Hematopoietic multipotent progenitor cell treated with erythropoietin and hydrocortisone succinate and interleukin-3 and kit ligand, for 17 days (in vitro differentiated cells): ENCODE measurements around the gene GNA12.

Experiments
- DNase-seq: peaks from one replicate; pipeline ENCODE4 v3.0.0-alpha.2; 2015; ENCODE audit warnings: low spot score

The GNA12 gene

DNA sequence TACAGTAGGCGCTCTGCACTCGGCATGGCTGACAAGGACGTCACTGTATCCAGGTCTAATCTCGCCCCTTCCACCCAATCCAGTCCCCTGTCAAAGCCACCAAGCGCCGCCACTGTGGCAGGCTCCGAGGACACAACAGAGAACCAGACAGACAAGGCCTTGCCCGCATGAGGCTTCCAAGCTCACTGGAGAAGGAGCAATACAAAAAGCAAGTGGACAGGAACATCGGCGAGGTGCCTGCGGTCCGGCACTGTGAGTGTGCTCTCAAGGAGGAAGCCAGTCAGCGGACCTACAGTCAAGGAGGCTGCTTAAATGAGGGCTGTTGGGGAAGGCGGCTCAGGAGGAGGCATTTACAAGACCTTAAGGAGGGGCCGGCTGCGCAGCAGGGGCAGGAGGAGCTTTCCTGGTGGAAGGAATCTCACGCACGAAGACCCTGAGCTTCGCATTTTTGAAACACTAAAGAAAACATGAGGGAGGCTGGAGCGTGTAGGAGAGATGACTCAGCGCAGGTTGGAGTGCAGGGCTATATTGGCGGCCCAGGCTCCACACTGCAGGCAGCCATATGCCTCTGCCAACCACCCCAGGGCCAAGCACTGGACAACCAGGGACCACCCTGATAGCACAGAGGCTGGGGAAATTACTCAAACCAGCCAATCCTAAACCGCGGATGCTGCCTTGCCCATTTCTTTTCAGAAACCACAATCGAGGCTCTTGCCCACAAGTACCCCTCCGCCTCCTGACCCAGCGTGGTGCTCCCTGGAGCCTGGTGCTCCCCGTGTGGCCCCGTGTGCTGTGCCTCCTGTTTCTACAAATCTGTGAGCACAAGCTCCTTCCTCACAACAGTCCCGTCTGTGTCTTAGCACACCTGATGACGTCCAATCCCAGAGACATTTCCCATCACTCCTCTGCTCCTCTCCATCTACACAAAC is 28.9 kb downstream of the GNA12 start:
- no peak for DNase-seq

DNA sequence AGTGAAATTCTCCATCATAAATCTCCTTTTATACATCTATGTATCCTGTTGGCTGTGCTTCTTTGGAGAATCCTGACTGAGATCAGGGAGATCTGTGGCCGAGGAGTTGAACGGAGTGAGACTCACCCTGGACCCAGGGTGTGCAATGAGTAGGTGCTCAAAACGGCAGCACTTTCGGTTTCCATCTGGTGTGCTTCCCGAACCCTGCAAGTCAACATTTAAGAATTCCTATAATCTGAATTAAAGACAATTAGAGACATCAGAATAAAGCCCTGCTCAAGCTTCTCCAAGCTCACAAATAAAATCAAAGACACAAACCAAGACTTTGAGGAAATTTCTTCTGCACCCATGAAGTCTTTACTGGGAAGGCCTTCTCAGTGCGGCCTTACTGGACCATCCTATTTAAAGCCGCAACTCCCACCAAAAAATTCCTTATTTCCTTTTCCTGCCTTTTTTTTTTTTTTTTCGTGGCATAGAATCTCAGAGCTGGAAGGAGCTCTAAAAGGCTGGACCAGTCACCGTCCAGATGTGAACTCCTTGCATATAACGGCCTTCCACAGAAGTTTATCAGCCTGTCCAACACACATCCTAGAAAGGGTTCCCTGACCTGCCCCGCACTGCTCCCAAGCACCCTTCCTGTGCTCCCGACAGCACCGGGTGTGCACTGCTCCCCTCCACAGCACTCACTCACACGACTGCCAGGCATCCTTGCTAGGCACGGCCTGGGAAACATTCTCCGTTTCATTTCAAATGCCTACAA is 29.7 kb downstream of the GNA12 start:
- no peak for DNase-seq

DNA sequence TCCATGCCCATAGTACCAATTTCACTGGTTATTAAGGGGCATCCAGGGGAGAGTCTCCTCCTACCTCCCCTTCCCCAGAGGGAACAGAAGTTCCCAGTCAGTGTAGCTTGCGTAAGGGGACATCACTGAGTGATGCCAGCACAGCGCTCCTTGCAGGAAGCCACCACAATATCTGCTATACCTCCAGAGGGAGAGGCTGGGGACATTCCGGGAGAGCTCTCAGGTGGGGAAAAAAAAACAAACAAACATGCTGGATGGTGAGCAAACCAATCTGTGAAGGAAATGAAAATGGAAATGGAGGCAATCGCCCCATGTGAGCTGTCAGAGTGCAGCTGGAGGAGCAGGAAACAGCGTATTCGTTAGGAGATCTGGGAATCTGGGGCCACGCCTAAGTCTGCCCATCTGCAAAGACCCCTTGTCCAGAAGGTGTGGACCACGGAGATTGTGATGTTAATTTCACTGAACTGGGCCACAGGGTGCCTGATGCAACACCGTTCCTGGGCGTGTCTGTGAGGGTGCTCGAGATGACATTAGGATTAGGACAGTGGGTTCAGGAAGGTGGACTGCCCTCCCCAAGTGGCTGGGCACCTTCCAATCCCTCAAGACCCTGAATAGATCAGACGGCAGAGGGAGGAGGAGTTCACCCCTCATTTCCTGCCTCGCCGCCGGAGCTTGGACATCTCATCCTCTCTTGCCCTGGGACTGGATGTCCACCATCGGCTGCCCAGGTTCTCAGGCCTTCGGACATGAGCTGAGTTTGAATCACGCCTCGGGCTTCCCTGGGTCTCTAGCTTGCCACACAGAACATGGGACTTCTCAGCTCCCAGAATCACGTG is 30.5 kb downstream of the GNA12 start:
- DNase-seq, result no peak

- no peak for DNase-seq
Observed at GRCh38 chr7:2812831-2813230, 31.3 kb downstream of the GNA12 start.

- no peak for DNase-seq
Observed at GRCh38 chr7:2812114-2812487, 32.0 kb downstream of the GNA12 start.

DNA sequence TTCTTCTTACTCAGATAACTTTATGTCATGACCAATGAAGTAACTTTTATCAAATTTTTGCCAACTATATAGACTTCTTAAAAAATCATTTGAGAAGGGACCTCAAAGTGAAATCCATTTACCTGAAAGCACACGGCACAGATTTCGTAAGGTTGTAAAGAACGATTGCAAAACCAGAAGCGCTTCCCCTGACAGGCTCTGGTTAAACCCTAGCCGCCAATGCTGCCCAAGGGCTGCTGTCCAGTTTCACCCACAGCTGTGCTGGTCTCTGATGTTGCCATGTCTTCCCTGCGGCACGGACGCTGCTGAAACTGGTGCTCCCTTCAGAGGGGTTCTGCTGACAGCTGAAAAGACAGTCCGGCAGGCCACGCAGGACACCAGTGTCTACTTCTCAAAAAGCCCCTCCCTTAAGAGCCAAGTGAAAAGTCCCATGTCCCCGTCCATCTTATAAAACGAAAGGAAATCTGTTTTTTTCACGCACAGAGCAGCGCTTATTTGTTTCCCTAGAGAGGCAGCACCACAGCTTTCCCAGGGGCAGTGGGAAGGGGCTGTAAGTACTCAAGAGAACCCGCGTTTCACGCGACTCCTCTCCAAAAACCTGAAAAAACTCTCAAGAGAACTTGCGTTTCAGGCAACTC is 32.5 kb downstream of the GNA12 start:
- no peak for DNase-seq

DNA sequence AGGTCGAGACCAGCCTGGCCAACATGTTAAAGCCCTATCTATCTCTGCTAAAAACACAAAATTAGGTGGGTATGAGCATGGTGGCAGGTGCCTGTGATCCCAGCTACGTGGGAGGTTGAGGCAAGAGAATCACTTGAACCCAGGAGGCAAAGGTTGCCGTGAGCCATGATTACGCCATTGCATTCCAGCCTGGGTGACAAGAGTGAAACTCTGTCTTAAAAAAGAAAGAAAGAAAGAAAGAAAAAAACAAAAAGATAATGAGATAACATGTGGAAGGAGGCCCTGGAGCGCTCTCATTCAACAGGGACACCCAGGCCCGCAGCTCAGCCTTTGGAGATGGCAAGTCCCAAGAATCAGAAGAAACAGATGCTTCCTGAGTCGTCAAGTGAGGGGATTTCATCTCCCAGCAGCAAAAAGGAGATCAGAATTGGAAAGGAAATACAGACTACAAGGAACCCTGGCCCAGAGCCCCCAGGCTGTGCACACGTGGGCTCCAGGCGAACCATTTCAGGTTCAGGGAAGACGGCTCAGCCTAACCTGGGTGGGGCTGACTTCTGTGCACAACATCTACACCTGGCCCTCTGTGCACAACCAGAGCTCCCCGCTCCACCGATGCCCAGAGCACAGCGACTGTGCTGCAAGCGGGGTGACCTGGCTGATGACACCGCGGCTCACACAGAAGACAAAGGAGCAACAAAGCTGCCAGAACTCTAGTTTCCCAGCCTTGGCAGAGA is 33.3 kb downstream of the GNA12 start:
- DNase-seq, result no peak

DNA sequence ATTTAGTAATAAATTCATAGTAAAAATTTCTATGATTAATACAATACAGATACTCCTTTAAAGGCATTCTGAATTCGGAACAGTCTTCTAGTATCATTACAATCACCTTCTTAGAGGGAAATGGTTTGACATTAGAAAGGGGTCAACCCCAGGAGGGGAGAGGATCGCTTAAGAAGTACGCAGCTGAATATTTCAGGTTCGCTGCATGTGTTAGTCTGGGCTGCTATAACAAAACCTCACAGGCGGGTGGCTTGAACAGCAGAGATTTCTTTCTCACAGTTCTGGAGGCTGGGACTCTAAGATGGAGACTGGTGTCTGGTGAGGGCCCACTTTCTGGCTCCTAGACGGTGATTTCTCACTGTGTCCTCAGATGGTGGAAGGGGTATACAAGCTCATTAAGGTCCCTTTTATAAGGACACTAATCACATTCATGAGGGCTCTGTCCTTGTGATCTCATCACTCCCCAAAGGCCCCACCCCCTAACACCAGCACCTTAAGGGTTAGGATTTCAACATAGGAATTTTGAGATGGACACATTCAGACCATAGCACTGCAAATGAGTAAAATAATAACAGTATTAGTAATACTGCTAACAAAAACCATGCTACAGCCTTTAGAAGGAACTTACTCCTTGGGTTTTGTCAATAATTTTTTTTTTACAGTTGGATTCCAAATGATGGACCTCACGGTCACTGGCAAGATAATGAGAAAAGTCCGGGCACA is 34.0 kb downstream of the GNA12 start:
- DNase-seq, result no peak

GRCh38 chr7:2808891-2809665 is 35.0 kb downstream of the GNA12 start:
- DNase-seq, result no peak

DNA sequence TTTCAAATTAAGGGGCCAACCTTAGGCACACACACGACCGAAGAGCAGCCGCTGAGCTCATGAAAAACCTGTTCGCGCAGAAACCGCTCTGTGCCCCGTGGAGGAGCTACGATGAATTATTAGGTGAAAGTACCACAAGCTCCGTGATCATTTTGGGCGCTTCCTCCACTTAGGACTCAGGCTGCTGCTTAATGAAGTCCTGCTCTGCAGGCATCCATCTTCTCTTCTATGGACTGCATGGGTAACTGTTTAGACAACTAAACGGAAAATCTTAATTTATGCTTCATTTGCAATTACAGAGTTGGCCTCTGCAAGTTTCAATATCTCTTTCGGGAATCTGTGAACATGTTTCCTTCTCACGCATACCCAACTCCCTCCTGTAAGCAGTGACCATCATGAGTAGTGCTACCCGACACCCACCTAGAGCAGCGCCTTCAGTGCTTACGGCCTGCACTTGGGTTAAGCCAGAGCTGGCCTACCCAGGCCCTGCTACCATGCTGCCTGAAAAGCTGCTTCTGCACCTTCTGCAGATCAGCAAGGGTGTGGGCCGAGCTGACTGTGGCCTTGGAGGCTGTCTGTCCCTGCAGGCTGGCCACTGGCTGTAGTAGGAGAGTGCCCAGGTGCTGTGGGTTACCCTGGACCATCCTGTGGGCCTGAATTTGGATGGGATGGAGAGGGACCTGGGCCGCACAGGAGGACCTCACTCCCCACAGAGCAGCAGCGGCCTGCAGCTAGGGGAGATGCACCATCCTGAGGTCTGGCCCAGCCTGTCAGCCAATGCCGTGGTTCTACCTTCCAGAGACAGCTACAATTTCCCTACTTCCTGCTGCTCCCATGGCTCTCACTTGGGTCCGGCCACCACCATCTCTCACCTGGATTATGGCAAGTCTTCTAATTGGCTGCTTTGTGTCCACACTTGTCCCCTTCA is 36.0 kb downstream of the GNA12 start:
- DNase-seq, result no peak

DNA sequence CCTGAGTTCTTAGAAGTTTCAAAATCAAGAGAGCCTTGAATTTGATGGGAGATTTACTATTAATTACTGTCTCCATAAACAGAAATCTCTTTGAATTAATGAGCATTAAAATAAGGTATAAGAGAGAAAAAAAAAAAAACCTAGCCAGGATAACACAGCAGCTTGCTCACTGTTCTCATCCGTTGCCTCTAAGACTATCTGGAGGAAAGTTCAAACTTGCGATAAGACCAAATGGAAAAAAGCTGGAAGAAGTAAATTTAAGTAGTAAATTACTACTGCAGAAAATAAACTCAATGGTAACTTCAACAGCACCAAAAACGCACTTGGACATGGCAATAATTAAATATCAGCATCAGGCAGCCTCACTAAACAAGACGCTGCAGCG is 36.7 kb downstream of the GNA12 start:
- no peak for DNase-seq

DNA sequence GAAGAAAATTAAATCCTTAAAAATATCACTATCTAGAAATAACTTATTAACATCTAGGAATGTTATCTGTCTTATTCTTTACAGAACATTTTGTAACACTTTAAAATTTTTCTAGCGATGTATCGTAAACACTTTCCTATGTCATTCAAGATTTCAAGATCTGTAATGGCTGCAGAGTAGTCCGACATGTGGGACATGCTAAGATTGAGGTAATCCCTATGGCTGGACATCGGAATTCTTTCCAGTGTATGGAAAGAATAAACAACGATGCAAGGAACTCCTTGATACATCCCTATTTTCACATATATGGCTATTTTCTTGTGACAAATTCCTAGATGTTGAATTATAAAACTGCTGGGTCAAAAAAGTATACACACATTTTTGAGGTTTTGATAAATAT is 37.5 kb downstream of the GNA12 start:
- no peak for DNase-seq

DNA sequence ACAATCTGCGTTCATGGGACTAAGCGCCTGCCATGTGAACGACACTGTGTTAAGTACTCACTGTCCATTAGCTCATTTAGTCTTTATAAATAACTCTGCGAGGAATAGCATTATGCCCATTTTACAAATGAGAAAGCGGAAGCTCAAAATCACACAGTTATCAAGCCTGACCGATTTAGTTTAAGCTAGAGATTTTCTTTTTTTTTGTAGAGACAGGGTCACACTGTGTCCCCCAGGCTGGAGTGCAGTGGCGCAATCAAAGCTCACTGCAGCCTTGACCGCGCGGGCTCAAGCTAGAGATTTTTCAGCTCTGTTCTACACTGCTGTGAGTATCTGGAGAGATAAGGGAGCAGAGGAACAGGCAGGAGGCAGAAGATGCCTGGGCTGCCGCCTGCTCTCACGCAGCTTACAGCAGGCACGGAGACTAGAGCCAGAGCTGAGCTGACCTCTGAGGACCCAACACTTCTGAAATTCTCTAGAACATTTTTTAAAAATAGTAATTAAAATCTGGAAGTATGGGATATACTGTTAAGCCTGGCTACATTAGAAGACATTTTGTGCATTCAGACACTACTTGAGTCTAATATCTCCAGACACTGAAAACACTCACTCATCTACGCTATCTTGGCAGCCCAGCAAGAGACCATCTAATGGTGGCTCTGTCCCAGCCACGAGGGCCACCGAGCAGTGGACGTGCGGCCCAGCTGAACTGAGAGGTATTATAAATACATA is 38.7 kb downstream of the GNA12 start:
- peak; percentile 43 for DNase-seq

GRCh38 chr7:2804227-2804763 is 39.8 kb downstream of the GNA12 start:
- DNase-seq, result peak; percentile 45

- no peak for DNase-seq
Observed at GRCh38 chr7:2803755-2804154, 40.4 kb downstream of the GNA12 start.

DNA sequence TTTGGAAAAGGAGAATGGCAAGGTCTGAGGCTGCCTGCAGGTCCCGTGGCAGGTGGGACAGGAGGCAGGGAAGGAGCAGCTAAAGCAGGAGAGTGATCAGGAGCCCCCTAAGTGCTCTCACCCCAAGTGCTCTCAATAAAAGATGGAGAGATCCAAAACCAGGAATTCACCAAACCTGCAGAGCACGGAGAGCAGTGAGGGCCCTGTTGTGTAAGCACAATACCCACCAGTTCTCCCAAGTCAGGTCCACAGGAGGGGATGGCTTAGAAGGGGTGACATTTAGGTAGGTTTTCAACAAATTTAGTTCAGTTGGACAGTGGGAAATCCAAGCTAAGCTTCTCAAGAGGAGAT is 40.8 kb downstream of the GNA12 start:
- DNase-seq, result no peak

DNA sequence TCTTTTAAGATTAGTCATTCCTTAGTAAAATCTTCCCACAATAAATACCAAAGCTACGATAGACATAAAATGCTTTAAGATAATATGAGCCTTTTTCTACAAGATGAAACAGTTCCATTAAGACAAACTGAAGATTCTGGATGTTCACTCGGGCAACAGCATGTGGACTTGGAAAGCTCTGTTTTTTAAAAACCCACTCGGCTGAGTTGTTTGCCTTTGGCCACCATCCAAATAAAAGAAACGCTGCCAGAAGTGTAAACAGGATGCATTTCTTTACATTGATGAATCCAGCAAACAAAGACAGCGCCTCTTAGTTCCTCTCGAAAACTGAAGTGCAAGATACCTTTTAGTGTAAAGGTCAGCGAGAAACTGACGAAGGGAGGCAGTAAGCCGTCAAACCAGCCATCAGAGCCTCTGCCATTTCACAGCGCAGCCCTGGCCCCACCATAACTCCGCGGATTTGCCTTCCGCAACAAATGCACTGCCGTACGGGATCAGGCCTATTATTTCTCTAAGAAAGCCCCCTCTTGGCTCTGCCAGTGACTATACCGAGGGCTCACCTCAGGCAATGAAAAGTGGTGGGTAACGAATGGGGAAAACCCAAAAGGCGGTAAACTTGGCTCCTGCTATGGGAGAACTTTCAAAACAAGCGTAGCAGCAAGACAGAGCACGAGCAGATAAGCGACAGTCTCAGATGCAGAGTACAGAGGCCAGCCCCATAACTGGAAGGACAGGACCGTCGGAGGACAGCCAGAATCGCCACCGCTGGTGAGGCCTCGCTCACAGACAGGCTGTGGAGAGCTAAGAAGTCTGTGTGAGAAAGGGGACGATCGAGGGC is 41.4 kb downstream of the GNA12 start:
- DNase-seq, result peak; percentile 50
